ENCODE data around the gene FAM110D.

GRCh38 chr1:26156285-26157038, 2.4 kb upstream of the FAM110D start:
- TF ChIP-seq EZH2 (IDR thresholded peaks at IDR 0.05; ENCODE audit: low read depth) (no peak), CTCF (conservative IDR thresholded peaks at IDR 0.05) (no peak)
